ENCODE data around the gene ADAMTS15. TPM values are rescaled to one million over a fixed set of nuclear protein-coding genes. Genes with fewer than 3 reads are reported as not detected.

The ADAMTS15 gene
- polyA plus RNA-seq (2013, experiment 1 of 2; ENCODE audit: insufficient read length) = 4.5 TPM
- polyA plus RNA-seq (2013, experiment 2 of 2; ENCODE audit: insufficient read length) = 4.7 TPM

DNA sequence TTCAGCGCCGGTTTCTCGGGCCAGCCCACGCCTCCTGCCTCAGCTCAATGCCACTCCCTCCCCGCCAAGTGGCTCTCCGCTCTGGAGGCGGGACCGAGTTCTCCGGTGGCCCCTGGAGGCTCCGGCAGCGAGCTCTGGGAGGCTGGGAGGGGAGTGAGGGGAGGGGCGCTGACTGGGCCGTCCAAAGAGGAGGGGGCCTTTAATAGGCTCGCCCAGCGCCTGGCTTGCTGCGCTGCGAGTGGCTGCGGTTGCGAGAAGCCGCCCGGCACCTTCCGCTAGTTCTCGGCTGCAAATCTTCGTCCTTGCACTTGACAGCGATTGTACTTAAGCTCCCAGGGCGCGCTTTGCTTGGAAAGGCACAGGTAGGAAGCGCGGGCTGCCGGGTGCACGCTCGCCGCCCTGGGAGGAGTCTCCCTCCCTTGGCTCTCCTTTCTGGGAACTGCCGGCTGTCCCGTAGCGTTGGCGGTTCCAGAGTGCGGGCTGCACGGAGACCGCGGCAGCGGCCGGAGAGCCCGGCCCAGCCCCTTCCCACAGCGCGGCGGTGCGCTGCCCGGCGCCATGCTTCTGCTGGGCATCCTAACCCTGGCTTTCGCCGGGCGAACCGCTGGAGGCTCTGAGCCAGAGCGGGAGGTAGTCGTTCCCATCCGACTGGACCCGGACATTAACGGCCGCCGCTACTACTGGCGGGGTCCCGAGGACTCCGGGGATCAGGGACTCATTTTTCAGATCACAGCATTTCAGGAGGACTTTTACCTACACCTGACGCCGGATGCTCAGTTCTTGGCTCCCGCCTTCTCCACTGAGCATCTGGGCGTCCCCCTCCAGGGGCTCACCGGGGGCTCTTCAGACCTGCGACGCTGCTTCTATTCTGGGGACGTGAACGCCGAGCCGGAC lies at the start of gene ADAMTS15:
ADAMTS15 (plus strand) TSS at position 230 of the 894 bp plus-strand sequence; CDS start at position 559, 329 bp downstream.
- peak; percentile 76 for DNase-seq

DNA sequence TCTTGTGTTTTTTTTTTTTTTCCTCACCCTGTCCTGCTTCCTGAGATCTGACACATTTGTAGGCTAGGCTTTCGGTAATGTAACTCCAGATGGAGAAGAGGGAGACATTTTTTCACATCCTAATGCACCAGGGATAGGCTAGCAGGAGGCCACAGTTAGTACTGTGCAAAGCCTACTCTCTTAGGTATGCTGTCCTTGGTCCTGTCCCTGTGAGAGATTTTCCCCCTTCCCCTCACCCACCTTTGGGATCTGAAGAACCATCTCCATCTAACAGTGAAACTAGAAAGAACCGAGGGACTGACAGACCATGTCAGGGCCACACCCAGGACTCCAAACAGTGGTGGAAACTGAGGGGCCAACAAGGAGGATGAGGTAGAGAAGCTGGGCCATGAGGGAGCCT lies 49.2 kb upstream of the ADAMTS15 start:
- no peak for DNase-seq

DNA sequence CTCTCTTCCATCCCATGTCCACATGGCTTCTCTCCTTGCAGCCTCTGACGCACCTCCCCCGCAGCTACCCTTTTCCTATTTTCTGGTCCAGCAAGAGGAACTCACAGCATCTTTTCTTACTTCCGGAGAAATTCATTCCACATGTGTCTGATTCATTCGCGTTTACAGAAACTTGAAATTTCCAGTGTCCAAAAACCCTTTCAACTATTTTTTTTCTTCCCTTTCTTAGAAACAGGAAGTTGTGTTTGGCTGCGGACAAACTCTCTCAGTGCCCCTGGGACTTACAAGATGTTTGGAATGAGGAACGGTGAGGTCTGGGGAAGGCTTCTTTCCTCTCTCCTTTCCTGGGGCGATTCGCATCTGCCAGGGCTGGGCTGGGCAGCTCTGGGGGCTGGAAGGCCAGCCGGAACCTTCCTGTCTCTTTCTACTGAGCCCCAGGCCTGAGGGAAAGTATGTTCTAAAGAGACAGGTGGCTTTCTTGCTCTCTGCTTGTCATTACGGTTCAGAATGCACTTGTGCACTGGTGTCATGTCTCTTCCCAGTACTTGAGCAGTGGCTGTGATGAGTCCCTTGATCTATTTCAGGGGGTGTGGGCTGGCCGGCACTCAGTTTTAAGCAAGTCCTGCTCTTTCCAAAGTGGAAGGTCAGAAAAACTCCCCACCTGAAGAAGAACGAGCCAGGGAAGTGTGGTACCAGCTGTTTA lies 47.5 kb upstream of the ADAMTS15 start:
- DNase-seq = peak; percentile 84

DNA sequence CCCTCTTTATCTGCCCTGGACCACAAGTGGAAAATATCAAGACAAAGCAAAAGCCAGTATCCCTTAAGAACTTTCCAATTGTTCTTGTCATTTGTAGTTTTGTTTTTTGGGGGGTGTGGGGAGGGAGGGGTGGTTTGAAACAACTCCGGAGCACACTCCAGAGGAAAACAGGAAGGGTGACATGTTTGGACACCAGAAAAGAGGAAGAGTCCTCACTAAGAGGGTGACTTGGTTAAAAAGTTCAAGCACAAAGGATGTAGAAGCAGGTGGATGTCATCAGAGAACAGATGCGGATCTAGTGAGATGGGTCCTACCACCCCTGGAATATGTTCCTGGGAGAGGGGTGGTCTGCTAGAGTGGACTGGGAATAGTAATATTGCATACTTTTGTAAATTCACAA lies 45.9 kb upstream of the ADAMTS15 start:
- no peak for DNase-seq

DNA sequence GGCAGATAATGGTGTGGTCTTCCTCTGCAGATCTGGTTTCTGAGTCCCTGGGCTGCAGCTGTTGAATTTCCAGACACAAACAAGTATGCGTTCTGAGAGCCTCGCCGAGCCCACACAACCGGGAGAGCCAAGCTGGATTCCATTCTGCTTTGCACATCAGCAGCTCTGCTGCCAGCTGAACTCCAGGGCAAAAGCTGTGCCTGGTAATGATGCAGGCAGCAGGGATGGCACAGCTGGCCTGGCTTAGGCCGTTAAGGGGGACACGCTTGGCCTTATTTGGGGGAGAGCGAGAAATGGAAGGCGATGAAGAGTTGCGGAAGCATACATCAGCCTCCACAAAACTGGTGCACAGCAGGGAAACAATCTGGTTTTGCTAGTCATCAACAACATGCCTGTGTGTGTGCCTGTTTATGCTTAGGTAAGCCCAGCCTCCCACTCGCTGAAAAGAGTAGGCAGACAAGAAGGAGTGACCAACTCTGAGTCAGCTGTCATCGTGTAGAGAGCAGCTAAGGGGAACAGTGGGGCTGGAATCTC lies 45.1 kb upstream of the ADAMTS15 start:
- peak; percentile 85 for DNase-seq

DNA sequence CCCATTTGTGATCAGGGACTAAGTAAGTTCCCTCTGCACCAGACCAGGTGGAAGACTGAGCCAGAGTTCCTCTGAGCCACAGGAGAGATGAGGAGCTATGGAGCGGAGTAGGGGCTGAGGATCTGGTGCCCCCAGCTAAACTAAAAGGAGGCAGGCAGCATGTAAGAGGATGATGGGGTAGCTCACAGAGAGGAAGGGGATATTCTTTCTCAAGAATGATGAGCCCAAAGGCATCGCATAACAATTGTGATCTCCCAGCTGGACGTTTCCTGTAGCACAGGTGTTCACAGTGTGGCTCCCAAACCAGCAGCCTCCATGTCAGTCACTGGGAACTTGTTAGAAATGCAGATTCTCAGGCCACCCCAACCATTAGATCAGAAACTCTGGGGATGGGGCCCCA lies 44.5 kb upstream of the ADAMTS15 start:
- no peak for DNase-seq

DNA sequence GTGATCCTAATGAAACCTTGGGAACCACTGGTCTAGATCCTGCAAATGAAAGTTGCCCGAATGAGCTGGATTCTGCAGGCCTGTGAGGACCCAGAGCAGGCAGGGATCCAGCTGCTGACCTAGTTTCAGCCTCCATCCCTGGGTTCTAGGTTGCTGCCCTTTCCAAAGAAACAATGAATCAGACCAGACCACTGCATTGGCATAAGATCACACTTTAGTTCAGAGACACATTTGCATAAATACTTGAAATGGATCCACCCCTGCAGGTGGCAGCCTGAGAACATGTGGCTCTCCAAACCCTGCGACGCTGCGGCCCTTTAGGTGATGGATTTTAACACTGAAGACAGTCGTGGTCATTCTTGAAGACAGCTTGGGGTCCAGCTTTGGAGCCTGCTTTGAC lies 43.7 kb upstream of the ADAMTS15 start:
- no peak for DNase-seq

DNA sequence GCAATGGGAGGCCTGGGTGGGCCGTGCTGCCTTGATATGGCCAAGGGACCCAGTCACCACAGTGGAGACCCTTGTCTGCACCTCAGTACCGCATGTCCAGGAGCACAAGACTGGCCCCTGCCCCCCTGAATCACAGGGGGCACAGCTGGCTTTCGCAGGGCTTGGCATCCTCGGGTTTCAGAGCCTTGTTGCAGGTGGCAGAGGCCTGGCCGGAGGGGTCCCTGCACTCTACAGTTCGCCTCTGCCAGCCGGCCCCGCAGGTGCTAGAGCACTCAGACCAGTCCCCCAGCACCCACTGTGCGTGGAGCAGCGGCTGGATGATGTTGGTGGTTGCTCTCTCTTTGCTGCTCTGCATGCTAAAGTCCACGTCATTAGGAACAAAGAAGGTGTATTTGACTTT lies 43.0 kb upstream of the ADAMTS15 start:
- no peak for DNase-seq

DNA sequence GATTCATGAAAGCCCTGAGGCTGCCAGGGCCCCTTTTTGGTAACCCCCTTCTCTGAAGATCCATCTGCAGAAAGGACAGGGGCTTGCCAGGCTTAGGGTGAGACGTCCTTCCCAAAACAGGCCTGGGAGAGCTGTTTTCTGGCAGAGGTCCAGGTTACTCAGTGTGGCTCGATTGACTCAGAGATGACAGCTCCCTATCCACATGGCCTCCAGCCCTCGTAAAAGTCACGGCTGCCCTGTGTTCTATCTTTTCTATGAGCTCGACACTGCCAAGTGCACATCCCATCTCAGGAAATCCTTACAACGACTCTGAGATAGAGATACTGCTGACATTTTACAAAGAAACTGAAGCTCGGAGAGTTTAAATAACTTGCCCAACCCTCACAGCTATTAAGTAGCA lies 40.5 kb upstream of the ADAMTS15 start:
- DNase-seq = peak; percentile 79

DNA sequence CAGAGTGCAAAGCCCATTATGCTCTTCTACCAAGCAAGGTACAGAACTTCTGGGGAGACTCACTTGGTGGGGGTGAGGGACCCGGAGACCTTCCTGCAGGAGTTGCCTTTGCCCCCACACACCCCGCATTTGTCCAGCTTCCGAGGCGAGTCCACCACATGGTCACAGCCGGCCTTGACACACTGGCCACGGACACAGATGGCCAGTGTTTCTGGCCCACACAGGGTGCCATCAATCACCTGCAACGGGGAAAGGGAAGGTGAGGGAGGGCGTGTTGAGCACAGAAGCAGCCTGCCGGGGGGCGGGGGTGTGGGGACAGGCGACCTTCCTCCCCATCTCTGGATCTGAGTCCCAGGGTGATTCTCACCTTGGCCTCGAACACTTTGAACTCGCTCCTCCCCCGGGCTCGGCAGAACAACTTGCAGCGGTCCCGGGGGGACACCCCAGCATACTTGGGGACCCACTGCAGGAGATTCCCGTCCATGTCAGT lies 40.0 kb upstream of the ADAMTS15 start:
- DNase-seq = no peak

DNA sequence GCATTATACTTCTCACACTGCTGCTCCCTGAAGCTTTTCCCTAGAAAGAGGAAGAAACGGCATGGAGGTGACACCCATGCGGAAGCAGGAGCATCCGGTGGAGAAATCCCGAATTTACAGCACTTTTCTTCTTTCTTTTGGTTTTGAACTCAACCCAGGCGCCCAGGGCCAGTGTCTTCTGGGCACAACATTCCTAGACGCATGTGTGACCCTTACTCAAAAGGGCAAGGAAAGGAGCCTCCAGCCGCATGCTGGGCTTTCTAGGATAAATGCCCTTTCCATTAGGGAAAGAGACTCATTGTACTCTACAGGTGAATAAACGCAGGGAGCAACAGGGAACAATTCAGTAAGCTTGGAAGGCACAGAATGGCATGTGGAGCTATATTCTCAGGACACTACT lies 39.5 kb upstream of the ADAMTS15 start:
- DNase-seq = no peak

GRCh38 chr11:130409594-130410388 lies 38.7 kb upstream of the ADAMTS15 start:
- no peak for DNase-seq

DNA sequence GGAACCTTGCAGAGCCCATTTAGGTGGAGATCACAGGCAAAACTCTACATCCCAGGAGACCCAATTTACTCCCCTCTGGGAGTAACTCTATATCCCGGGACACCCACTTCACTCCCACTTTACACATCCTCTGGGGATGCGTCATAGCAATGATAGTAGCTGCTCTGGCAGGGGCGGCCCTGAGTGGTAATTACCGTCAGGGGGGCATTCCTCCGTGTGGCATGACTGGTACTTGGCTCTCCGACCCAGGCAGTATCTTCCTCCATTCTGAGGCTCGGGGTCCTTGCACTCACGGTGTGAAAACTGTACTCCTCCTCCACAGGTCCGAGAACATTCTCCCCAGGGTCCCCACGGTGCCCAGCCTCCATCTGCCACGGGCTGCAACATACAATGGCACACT lies 37.2 kb upstream of the ADAMTS15 start:
- DNase-seq = no peak

DNA sequence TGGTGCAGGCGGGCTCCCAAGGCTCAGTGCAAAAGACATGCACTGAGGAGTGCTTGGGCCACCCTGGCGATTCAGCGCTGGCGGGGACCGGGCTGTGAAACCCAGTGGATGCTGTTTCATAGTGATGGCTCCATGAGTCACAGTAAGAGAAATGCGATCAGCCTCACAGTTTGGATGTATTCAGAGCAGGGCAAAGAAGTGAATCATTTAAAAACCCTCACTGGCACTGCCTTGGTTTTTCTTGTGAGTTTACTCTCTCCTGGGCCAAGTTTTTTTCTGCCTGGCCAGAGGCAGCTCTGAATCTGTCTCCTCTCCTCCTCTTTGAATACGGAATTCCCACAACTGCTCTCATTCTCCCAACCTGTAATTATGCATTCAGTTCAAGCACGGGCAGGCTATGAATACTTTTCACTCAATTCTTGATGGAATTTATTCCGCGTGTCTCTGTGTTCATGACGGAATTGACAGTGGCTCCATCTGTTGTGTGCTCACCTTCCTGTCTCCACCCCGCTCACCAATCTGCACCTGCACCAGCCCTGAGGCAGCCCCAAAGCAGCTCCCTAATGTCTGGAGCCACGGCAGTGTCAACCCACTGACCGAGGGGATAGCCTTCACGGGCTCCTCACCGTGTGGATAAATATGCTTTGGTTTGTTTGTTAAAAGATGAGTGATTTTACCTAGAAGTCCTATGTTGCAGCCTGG lies 34.9 kb upstream of the ADAMTS15 start:
- DNase-seq = peak; percentile 87

GRCh38 chr11:130414107-130415080 lies 34.1 kb upstream of the ADAMTS15 start:
- DNase-seq = no peak

- no peak for DNase-seq
Observed at GRCh38 chr11:130415731-130416529, 32.5 kb upstream of the ADAMTS15 start.

DNA sequence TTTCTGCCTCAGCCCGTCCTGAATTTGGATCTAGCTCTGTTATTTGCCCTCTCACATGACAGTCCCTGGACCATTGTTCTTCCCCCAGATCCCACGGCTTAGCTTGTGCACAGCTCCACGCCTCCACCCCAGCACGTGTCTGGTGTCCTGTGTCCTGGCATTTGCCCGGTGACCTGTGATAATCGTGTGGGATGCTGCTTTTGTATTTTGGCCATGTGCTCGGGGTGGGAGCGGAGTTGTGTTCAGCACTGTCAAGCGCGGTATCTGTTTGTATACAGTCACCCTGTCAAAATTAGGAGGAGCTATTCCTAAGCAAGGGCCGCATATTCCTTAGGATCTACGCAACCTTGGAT lies 31.9 kb upstream of the ADAMTS15 start:
- DNase-seq = no peak

DNA sequence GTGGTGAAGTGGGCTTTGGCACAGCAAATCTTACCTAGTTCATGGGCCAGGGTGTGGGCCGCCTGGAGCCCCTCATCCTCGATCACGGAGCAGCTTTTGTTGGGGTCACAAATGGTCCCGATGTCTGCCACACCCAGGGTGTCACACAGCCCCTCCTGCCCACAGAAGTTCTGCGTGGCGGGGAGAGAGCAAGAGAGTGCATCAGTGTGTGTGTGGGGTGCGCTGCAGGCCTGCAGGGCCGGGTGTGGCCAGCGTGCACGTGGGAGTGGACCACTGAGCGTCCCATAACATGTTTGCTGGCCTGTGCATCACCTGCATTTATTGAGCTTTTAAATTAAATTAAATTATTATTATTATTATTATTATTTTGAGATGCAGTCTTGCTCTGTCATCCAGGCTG lies 31.5 kb upstream of the ADAMTS15 start:
- no peak for DNase-seq

- no peak for DNase-seq
Observed at GRCh38 chr11:130418210-130418609, 30.2 kb upstream of the ADAMTS15 start.

DNA sequence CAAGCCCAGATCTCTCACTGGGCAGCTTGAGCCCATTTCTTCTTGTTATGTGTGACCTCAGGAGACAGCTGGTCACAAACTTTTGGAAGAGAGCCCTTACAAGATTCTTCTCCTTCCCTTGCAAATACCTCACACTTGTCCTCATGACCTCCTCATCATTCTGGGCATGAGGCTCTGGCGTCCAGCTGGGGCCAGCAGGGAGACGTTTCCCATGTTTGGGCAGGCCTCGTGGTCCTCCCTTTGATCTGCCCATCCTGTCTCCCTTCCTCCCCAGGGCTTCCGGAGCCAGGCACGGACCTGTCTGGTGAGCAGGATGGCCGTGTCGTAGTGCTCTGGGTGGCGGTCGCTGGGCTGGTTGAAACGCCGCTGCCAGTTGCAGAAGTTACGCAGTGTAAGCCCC lies 29.7 kb upstream of the ADAMTS15 start:
- DNase-seq = no peak

Data from fibroblast of skin of scalp (primary cell).